Pancreas (tissue), 10 donors: ENCODE data around the gene MT1X. TPM values are rescaled to one million over a fixed set of nuclear protein-coding genes. Genes with fewer than 3 reads are reported as not detected.

ENCODE experiments used
- ATAC-seq, 4 donors: fragments of 200-7000 bp; cut with Tn5 transposase; one replicate each; pipeline versions ENCODE4 v1.8.0 to v1.9.1; 2020; ENCODE audit warnings: mild to moderate bottlenecking in 4 of 4, moderate library complexity in 4 of 4
- DNase-seq, 6 donors: peaks; one replicate each; pipeline ENCODE4 v3.0.0-alpha.2; 2020
- FAIRE-seq: peaks from 2 replicates; lab custom pipeline; 2012; peaks lifted over from hg19 to GRCh38; lab: Jason Lieb, UNC
- H3K27ac ChIP-seq, 4 donors: fragments of 200-600 bp; sonication (generic); 1 replicate in 3 of 4; 2 replicates in 1 of 4; pipeline versions ENCODE4 v1.5.0 to v1.8.0; 2020
- H3K27me3 ChIP-seq, 4 donors: fragments of 200-600 bp; one replicate each; pipeline ENCODE4 v1.8.0; 2021
- H3K36me3 ChIP-seq, 3 donors: fragments of 200-600 bp; sonication (generic) in 1 of 3; one replicate each; pipeline versions ENCODE4 v1.5.0 to v1.8.0; 2020 to 2021
- H3K4me1 ChIP-seq, 3 donors: fragments of 200-600 bp; one replicate each; pipeline ENCODE4 v1.8.0; 2021
- H3K4me3 ChIP-seq, 4 donors: fragments of 200-600 bp; sonication (generic) in 2 of 4; one replicate each; pipeline versions ENCODE4 v1.5.0 to v1.8.0; 2020 to 2021
- H3K9me3 ChIP-seq, 4 donors: fragments of 200-600 bp; one replicate each; pipeline ENCODE4 v1.8.0; 2021
- WGBS, 2 donors: extraction: QIAGEN DNeasy Blood & Tissue Kit; methylation state at CpG; one replicate each; pipeline ENCODE4 v1.1.7; 2013; 5-methylcytosine and 5-hydroxymethylcytosine counted together
- intact Hi-C, 3 donors: fragments of 100-400 bp; cut with DNase I; formaldehyde crosslinking; loops; one replicate each; pipeline versions ENCODE4 v1.11.1 to v1.14.2; 2022
- polyA plus RNA-seq, 2 donors: library from polyadenylated mRNA; stranded (reverse); fragments of 200-250 nt; gene quantifications; one replicate each; pipeline ENCODE4 v1.2.3, GENCODE V29; 2013
- total RNA-seq, 6 donors: library from RNA; stranded (reverse); fragmentation: NEBNext Ultra II Directional in 4 of 6; extraction: Animal tissue kit (Norgen Biotek cat#: 25700) in 4 of 6; gene quantifications; one replicate each; pipeline versions ENCODE4 v1.2.1 to v1.2.4, GENCODE V29; 2021 to 2023
- TF ChIP-seq, protein P1 (sequence below), 4 donors: fragments of 200-600 bp; sonication (generic) in 3 of 4; IDR thresholded peaks; one replicate each; pipeline versions ENCODE4 v1.5.0 to v1.8.0; 2021; ENCODE audit warnings: antibody characterized with exemption in 4 of 4
- donor health status: healthy with polysubstance abuse.
- donor health status: DM: no; HTN: no; CAD: no; lungs with moderate emphysema.
- donor health status: DM: no; HTN: no; CAD: no.
- donor health status: control.
- donor health status: control.
- donor health status: Bipolar disorder and iron deficiency.
- donor health status: DM: yes; HTN: yes; CAD: no.
- donor health status: DM: no; HTN: no; CAD: no.
- donor health status: DM: no; HTN: no; CAD: no.
- donor health status: DM: yes; HTN: yes; CAD: no.

Gene MT1X
- total and polyA plus RNA-seq, 8 donors = 56.1 to 992 (median 333) TPM

- ATAC-seq (peak; percentile 30 to 68 (median 47)), DNase-seq (peak in 3 of 6 donors; percentile 48 to 60 (median 51)), FAIRE-seq (no peak)
- H3K27ac ChIP-seq = peak overlapping the region in 1 of 4 donors; percentile 20
- H3K9me3 ChIP-seq = no peaks in the 10 kb centered on the region
- 39 to 43% methylated on average over 3 of the region's 3 CpGs for WGBS, 2 donors
- no peaks in the 10 kb centered on the region for H3K27me3 ChIP-seq
- H3K36me3 ChIP-seq = no peaks in the 10 kb centered on the region
- no peak overlapping the region for H3K4me3 ChIP-seq
- peaks cover 0 to 14% (median 3%) of the 10 kb centered on the region in 3 donors for H3K4me1 ChIP-seq
- TF ChIP-seq, protein P1, sequence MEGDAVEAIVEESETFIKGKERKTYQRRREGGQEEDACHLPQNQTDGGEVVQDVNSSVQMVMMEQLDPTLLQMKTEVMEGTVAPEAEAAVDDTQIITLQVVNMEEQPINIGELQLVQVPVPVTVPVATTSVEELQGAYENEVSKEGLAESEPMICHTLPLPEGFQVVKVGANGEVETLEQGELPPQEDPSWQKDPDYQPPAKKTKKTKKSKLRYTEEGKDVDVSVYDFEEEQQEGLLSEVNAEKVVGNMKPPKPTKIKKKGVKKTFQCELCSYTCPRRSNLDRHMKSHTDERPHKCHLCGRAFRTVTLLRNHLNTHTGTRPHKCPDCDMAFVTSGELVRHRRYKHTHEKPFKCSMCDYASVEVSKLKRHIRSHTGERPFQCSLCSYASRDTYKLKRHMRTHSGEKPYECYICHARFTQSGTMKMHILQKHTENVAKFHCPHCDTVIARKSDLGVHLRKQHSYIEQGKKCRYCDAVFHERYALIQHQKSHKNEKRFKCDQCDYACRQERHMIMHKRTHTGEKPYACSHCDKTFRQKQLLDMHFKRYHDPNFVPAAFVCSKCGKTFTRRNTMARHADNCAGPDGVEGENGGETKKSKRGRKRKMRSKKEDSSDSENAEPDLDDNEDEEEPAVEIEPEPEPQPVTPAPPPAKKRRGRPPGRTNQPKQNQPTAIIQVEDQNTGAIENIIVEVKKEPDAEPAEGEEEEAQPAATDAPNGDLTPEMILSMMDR (IDR thresholded peaks at IDR 0.05) = no peak
- intact Hi-C loops = no loop called here
These were observed 6.9 kb downstream of the MT1X start for GRCh38 chr16:56689171-56689570.

- 71 to 82% methylated on average over 4 of the region's 4 CpGs for WGBS, 2 donors
- Histone ChIP-seq H3K4me3 (no peak overlapping the region), H3K4me1 (peaks cover 0 to 14% (median 3%) of the 10 kb centered on the region in 3 donors), H3K9me3 (no peaks in the 10 kb centered on the region), H3K27ac (no peak overlapping the region), H3K27me3 (no peaks in the 10 kb centered on the region), H3K36me3 (no peaks in the 10 kb centered on the region)
- intact Hi-C loops = no loop called here
- DNase-seq (no peak), ATAC-seq (no peak), FAIRE-seq (no peak)
- TF ChIP-seq, protein P1 (IDR thresholded peaks at IDR 0.05) = no peak
These were observed 8.3 kb downstream of the MT1X start for GRCh38 chr16:56690420-56691122.

- DNase-seq (peak in 4 of 6 donors; percentile 52 to 66 (median 59)), FAIRE-seq (no peak), ATAC-seq (peak; percentile 77 to 90 (median 82))
- intact Hi-C loops = no loop called here
- Histone ChIP-seq H3K27ac (no peak overlapping the region), H3K36me3 (no peaks in the 10 kb centered on the region), H3K4me1 (peaks cover 0 to 11% (median 3%) of the 10 kb centered on the region in 3 donors), H3K27me3 (no peaks in the 10 kb centered on the region), H3K9me3 (no peaks in the 10 kb centered on the region), H3K4me3 (no peak overlapping the region)
- TF ChIP-seq, protein P1 (IDR thresholded peaks at IDR 0.05) = no peak
- WGBS, 2 donors = 13 to 21% methylated on average over 4 of the region's 4 CpGs
These were observed 9.6 kb downstream of the MT1X start for GRCh38 chr16:56691885-56692284.

- intact Hi-C loops = no loop called here
- 96 to 100% methylated on average over 1 of the region's 1 CpG for WGBS, 2 donors
- Histone ChIP-seq H3K27ac (no peak overlapping the region), H3K36me3 (no peaks in the 10 kb centered on the region), H3K4me1 (peaks cover 0 to 5% (median 0%) of the 10 kb centered on the region in 3 donors), H3K27me3 (no peaks in the 10 kb centered on the region), H3K4me3 (no peak overlapping the region), H3K9me3 (no peaks in the 10 kb centered on the region)
- FAIRE-seq (no peak), ATAC-seq (no peak), DNase-seq (no peak)
- TF ChIP-seq, protein P1 (IDR thresholded peaks at IDR 0.05) = no peak
These were observed 13.0 kb downstream of the MT1X start for GRCh38 chr16:56695246-56695645.
